Skeletal muscle cell (primary cell): ENCODE results near the gene FAM229B.
"Not testable (repeated sequence)": the region's sequence is repeated elsewhere in the genome, so short reads cannot be mapped to it uniquely, and the experiment has no call there.

Source experiments
- DNase-seq: peaks from one replicate; pipeline ENCODE4 v3.0.0-alpha.2; 2010; ENCODE audit warnings: low read depth
- H3K4me3 ChIP-seq: 2 replicates; pipeline ENCODE4 v1.5.1; 2011; ENCODE audit warnings: low read depth, mild to moderate bottlenecking, control low read depth, low read length, moderate library complexity

Gene FAM229B

GRCh38 chr6:112058243-112059032 is 29.0 kb upstream of the FAM229B start:
- no peak overlapping the region for H3K4me3 ChIP-seq
- no peak for DNase-seq

GRCh38 chr6:112061605-112062004 is 25.8 kb upstream of the FAM229B start:
- DNase-seq = peak; percentile 26
- no peak overlapping the region for H3K4me3 ChIP-seq

GRCh38 chr6:112062966-112063365 is 24.4 kb upstream of the FAM229B start:
- no peak overlapping the region for H3K4me3 ChIP-seq
- DNase-seq = no peak

DNA sequence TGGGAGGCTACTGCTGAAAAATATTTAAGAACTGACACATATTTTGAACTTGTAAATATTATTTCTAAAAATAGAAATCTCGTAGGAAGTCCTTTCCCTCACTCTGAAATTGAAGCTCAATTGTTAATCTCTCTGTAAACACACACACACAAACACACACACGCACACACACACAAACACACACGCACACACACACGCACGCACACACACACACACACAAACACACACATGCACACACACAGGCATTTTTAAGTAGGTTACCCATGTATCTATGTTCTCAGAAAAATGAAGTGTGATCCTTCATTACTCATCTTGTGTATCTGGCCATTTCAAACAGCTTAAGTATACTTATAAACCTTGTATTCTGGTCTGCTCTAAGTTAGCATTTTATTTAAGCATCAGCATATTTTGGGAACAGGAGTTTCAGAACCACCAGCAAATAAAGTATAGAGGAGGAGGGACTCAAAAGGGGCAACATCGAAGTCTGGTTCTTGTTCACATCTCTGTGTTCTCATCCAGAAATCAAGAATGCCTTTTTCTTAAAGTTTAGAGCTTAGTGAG is 21.9 kb upstream of the FAM229B start:
- no peak for DNase-seq

GRCh38 chr6:112066606-112067005 is 20.8 kb upstream of the FAM229B start:
- DNase-seq = no peak
- no peak overlapping the region for H3K4me3 ChIP-seq

More for the DNA sequence above, 21.9 kb upstream of the FAM229B start:
- no peak overlapping the region for H3K4me3 ChIP-seq

DNA sequence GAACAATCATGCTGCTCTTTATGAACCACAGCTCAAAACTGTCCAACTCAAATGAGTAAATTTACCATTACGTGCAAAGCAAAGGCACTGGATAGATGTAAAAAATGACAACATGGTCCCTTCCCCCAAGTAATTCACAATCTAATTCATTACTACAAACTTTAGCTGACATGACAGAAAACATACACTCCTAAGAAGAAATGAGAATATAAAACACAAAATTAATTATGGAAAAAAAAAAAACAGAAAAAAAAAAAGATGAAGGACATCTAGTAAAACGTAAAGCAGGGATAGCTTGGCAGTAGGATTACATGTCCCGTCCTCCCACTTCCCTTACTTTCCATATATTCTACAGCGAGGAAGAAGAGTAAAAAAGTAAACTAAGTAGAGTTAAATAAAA is 5.8 kb upstream of the FAM229B start:
- no peak for DNase-seq
- no peak overlapping the region for H3K4me3 ChIP-seq

DNA sequence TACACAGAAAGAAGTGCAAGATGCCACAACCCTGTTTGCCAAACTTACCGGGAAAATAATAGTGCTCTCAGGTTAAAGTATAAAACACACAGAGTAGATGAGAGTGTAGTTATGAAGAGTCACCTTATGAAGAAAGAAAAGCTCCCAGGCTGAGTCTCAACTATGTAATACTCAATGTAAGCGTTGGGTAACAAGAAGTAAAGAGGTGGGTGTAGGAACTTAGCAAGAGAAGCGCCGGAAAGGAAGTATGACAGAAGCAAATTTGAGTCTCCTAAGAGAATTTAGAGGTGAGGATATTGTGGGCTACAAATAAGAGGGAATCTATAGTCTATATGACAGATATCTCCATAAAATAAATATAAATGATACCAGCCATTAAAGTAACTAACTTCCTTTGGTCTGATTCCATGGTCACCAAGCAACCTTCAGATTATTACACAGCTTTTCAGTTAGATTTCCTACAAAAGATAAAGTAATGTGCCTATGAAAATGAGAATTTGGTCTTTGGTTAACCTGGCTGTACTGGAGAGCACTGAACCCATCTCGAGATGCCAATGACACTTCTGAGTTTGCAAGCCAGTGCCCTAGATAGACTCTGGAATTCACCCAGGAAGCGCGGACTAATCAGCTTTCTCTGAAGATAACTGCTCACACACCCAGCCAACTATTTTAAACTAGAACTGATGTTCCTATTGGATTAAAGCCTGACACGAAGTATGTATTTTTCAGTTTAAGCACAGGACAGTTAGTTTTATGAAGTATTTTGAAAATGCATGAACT is 1.9 kb upstream of the FAM229B start:
- H3K4me3 ChIP-seq = no peak overlapping the region
- no peak for DNase-seq

GRCh38 chr6:112086744-112087135 is 651 bp upstream of the FAM229B start:
- peak overlapping the region; percentile 80 for H3K4me3 ChIP-seq
- no peak for DNase-seq

- DNase-seq = no peak
- H3K4me3 ChIP-seq = peak overlapping the region; percentile 80
These were observed 525 bp downstream of the FAM229B start for GRCh38 chr6:112087916-112088315.

- no peak overlapping the region for H3K4me3 ChIP-seq
- DNase-seq = no peak
These were observed 9.5 kb downstream of the FAM229B start for GRCh38 chr6:112096901-112097300.

- no peak for DNase-seq
- H3K4me3 ChIP-seq = no peak overlapping the region
These were observed 13.2 kb downstream of the FAM229B start for GRCh38 chr6:112100561-112100960.

DNA sequence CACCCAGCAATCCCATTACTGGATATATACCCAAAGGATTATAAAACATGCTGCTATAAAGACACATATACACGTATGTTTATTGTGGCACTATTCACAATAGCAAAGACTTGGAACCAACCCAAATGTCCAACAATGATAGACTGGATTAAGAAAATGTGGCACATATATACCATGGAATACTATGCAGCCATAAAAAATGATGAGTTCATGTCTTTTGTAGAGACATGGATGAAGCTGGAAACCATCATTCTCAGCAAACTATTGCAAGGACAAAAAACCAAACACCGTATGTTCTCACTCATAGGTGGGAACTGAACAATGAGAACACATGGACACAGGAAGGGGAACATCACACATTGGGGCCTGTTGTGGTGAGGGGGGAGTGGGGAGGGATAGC is 18.6 kb downstream of the FAM229B start:
- not testable (repeated sequence) for DNase-seq, H3K4me3 ChIP-seq

DNA sequence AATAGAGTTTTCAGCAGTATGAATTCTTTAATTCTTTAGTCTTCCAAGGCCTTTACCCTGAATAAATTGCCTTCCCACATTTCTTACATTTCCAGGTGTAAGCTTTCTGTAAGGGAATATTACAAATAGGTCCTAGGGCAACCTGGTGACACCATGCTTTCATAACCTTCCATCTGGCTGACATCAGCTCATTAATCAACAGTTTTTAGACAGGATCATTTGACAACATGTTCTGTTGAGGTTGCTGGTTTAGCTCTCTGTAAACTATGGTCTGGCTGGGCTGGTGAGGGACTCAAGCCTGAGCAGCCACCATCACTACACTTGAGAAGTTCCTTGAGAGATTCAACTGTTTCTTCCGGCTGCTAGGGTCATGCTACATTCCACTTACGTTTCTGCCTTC is 19.2 kb downstream of the FAM229B start:
- no peak overlapping the region for H3K4me3 ChIP-seq
- DNase-seq = no peak

DNA sequence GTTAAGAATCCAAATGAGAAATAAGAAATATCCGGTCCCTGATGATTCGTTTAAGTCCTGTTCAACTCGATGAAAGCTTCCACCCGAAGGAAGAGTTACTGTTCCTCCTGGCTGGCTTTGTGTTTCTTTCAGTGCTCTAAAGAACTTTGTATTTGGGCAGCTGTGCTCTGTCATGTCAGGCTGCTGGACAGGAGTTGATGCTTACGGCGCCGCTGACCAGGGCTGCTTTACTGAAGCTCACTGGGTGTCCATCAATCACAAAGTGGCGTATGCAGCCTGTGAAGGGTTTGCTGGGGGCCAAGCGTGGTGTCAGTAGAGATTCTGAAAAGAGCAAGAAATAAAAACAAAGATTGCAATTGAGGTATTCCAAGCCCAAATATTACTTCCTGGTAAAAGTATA is 21.9 kb downstream of the FAM229B start:
- no peak for DNase-seq
- H3K4me3 ChIP-seq = no peak overlapping the region

DNA sequence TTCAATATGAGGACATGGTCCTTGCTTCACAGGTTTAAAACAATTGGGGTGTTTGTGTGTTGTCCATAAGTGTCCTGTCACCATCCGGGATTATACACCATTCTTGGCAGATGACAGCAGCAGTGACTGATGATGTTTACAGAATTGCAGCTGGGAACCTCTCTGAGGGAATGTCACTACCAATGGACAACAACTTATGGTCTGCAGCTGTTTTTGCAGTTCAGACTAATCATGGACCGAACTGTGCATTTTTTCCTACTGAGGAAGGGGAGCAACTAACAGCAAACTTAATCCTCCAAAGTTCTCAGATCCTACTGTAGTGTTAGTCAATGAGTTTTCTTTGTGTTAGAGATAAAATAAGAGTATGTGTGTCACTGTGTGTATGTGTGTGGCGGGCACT is 26.0 kb downstream of the FAM229B start:
- no peak overlapping the region for H3K4me3 ChIP-seq
- no peak for DNase-seq

- DNase-seq = no peak
- H3K4me3 ChIP-seq = no peak overlapping the region
These were observed 26.5 kb downstream of the FAM229B start for GRCh38 chr6:112113918-112114317.

DNA sequence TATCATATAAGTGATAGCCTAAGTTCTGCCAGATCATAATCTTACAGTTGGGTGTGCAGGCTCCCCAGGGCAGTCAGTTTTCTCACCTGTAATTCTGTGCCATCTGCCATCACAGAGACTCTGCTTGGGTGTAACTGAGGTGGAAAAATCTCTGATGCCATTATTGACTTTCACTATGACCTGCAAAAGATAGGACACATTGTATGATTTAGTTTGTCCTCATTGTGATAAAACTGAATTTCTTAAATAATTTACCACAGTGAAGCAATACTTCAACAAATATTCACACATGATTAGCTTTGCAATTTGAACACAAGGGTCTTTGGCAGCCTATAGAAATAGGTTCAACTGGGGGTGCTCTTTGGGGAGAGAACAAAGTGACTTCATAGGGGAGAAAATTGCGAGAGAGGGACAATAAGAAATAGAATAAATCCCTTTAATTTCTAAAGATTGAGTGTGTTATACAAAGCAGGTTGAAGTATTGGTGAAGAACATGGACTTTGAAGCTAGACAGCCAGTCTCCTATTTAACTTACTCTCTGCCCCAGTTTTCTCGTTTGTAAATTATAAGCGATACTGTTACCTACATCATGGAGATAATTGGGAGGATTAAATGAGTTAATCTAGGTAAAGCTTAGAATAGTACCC is 27.3 kb downstream of the FAM229B start:
- H3K4me3 ChIP-seq = no peak overlapping the region

DNA sequence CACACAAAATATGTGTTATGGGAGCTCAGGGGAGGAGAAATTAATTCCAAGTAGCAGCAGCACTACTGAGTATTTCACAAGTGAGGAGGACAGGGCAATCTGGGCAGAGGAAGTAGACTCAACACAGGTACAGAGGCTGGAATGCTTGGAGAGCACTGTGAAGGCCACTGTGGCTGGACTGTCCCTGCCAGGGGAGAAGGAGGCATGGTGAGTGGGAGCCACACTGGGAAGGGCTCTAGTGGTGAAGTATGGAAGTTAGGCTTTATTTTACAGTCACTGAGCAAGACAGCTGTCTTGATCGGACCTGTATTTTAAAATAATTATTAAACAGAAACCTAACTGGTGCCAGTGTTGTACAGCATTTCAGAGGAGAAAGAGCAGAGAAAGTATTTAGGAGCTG is 28.8 kb downstream of the FAM229B start:
- no peak overlapping the region for H3K4me3 ChIP-seq
- no peak for DNase-seq

More for the DNA sequence above, 27.3 kb downstream of the FAM229B start:
- no peak for DNase-seq

DNA sequence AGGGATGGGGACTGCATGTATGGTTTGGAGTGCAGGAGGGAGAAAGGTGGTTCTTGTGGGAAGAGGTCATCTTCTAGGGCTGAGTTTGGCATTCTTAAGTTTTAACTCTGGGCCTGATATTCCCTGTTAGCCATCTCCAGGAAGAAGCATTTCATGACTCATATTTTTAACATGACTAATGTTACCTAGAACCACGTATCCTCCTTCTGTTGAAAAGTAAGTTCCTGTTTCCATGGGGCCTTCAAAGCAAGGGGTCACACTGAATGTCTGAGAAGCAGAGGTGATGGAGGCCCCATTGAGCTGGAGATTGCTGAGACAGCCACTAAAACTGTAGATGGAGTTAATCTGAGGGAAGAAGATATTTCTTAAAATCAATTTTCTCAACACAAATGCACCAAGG is 30.2 kb downstream of the FAM229B start:
- no peak overlapping the region for H3K4me3 ChIP-seq
- no peak for DNase-seq

GRCh38 chr6:112118034-112118433 is 30.6 kb downstream of the FAM229B start:
- no peak for DNase-seq
- H3K4me3 ChIP-seq = no peak overlapping the region
